DOHH2 (cell line): ENCODE results near the gene MVB12B.

Experiments
- CTCF ChIP-seq: fragments of 200-600 bp; sonication (generic); IDR thresholded peaks from one replicate; pipeline ENCODE4 v1.5.1; 2014; ENCODE audit warnings: antibody characterized with exemption, mild to moderate bottlenecking, low read depth, low read length; ENCODE audit not compliant: poor library complexity, severe bottlenecking
- EZH2phosphoT487 ChIP-seq: fragments of 200-600 bp; sonication (generic); IDR thresholded peaks from 2 replicates; pipeline ENCODE4 v1.6.1; 2017; ENCODE audit warnings: borderline replicate concordance, mild to moderate bottlenecking, antibody characterized with exemption, low read length, moderate library complexity, mixed read lengths

DNA sequence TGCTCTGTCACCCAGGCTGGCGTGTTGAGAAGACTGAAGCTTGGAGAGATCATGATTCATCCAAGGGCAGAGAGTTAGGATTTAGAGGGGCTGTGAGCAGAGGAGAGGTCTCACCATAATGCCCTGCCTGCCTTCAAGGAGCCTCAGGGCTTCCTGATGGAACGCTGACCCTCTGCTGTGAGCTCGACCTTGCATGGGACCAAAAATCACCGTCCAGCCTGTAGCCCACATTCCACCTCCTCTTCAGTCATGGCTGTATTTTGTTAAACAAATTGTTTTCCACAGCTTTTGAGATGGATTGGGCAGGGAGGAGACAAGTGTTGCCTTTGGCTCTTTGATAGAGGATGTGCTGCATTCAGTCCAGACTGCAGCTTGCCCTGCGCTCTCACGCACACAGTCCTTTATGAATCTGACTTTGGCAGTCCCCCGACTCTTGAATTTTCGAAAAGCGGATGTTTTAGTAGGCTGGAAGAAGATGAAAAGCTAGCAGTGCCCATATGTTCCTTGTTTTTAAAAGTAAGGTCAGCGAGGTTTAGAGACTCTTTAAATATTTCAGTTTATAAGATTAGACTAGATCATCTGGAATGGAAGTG, 79.5 kb downstream of the MVB12B start:
- TF ChIP-seq CTCF (no peak), EZH2phosphoT487 (no peak)
